CD4-positive, alpha-beta memory T cell (primary cell): ENCODE data around the gene PSMD13. TPM values are rescaled to one million over a fixed set of nuclear protein-coding genes. Genes with fewer than 3 reads are reported as not detected.
"Not testable (repeated sequence)": the region's sequence is repeated elsewhere in the genome, so short reads cannot be mapped to it uniquely, and the experiment has no call there.

Experiments used
- CTCF ChIA-PET: fragments of 350-600 bp; sonication (Branson Sonifier 250); formaldehyde crosslinking; loops from one replicate; lab custom pipeline; 2021; ENCODE audit warnings: inconsistent platforms; ENCODE audit not compliant: partially characterized antibody; lab: Charles Lee
- POLR2A ChIA-PET: fragments of 350-600 bp; sonication (Branson Sonifier 250); formaldehyde crosslinking; loops from one replicate; lab custom pipeline; 2021; ENCODE audit not compliant: partially characterized antibody; lab: Charles Lee
- DNase-seq, 5 donors: peaks; one replicate each; pipeline versions ENCODE4 v3.0.0 to v3.0.0-alpha.2; 2020 to 2022; ENCODE audit warnings: mixed read lengths in 1 of 5
- H3K27ac ChIP-seq: one replicate; pipeline ENCODE4 v1.7.0; 2013; ENCODE audit warnings: low read depth, low read length
- H3K27me3 ChIP-seq: 2 replicates; pipeline ENCODE4 v1.7.0; 2013; ENCODE audit warnings: mild to moderate bottlenecking, low read length, moderate library complexity; ENCODE audit not compliant: insufficient read depth
- H3K36me3 ChIP-seq: 2 replicates; pipeline ENCODE4 v1.7.0; 2013; ENCODE audit warnings: mild to moderate bottlenecking, low read length, moderate library complexity; ENCODE audit not compliant: insufficient read depth
- H3K4me1 ChIP-seq: 2 replicates; pipeline ENCODE4 v1.7.0; 2013; ENCODE audit warnings: mild to moderate bottlenecking, low read length, moderate library complexity; ENCODE audit not compliant: insufficient read depth
- H3K4me3 ChIP-seq, 2 donors: one replicate each; pipeline ENCODE4 v1.7.0; 2013; ENCODE audit warnings: low read length in 2 of 2, mild to moderate bottlenecking in 1 of 2
- H3K9me3 ChIP-seq, 2 donors: one replicate each; pipeline ENCODE4 v1.7.0; 2013; ENCODE audit warnings: low read length in 2 of 2, control low read depth in 1 of 2; ENCODE audit not compliant: control insufficient read depth in 1 of 2
- H3K27ac Mint-ChIP-seq, 7 donors: one replicate each; pipeline ENCODE4 v1.8.0; 2020 to 2021; ENCODE audit warnings: mixed read lengths in 7 of 7, mild to moderate bottlenecking in 6 of 7, inconsistent platforms in 3 of 7, moderate library complexity in 3 of 7
- H3K27me3 Mint-ChIP-seq, 2 donors: one replicate each; pipeline ENCODE4 v1.8.0; 2020 to 2021; ENCODE audit warnings: mixed read lengths in 2 of 2
- H3K36me3 Mint-ChIP-seq, 2 donors: one replicate each; pipeline ENCODE4 v1.8.0; 2020 to 2021; ENCODE audit warnings: mixed read lengths in 2 of 2, inconsistent platforms in 1 of 2, mild to moderate bottlenecking in 1 of 2
- H3K4me1 Mint-ChIP-seq, 4 donors: one replicate each; pipeline ENCODE4 v1.8.0; 2020 to 2021; ENCODE audit warnings: mixed read lengths in 4 of 4, mild to moderate bottlenecking in 1 of 4
- H3K4me3 Mint-ChIP-seq, 8 donors: one replicate each; pipeline ENCODE4 v1.8.0; 2020 to 2021; ENCODE audit warnings: mixed read lengths in 8 of 8, mild to moderate bottlenecking in 7 of 8, moderate library complexity in 6 of 8, inconsistent platforms in 3 of 8
- H3K9me3 Mint-ChIP-seq, 8 donors: one replicate each; pipeline ENCODE4 v1.8.0; 2020 to 2021; ENCODE audit warnings: mixed read lengths in 8 of 8, mild to moderate bottlenecking in 5 of 8, inconsistent platforms in 3 of 8, moderate library complexity in 1 of 8
- intact Hi-C: fragments of 100-400 bp; cut with micrococcal nuclease; formaldehyde crosslinking; loops from one replicate; pipeline ENCODE4 v1.15.1; 2023
- polyA plus RNA-seq, 2 donors: library from polyadenylated mRNA; unstranded; fragments of 300-500 nt; fragmentation: Illumina TruSeq; gene quantifications; one replicate each; pipeline ENCODE4 v1.2.3, GENCODE V29; 2021
- total RNA-seq, 2 experiments: library from RNA; stranded (reverse); gene quantifications; one replicate each; pipeline ENCODE4 v1.2.3, GENCODE V29; 2021

PSMD13 gene
- total and polyA plus RNA-seq, 4 experiments from 2014 or later, result 99.9 to 247 (median 143) TPM

GRCh38 chr11:235180-235579 is 1.6 kb upstream of the PSMD13 start:
- CTCF ChIA-PET, result interaction anchor here (1.1 to 1.4 kb wide), 3 partner anchors 16 to 216 kb away, joined by 3 to 4 read pairs (median 4); no protein-coding TSS in a partner anchor
- Histone ChIP-seq H3K9me3 (no peaks in the 10 kb centered on the region), H3K4me3 (peak overlapping the region in 1 of 2 donors; percentile 61), H3K27me3 (no peaks in the 10 kb centered on the region), H3K36me3 (peaks cover 8% of the 10 kb centered on the region), H3K4me1 (peaks cover 22% of the 10 kb centered on the region), H3K27ac (peak overlapping the region; percentile 100)
- POLR2A ChIA-PET, result interaction anchor here (0.7 to 10.9 kb wide), 8 partner anchors 16 to 207 kb away, joined by 3 to 144 read pairs (median 14); partner anchors contain the start of genes BET1L, NLRP6, PGGHG and RIC8A
- intact Hi-C loops, result loop anchor here (5.0 kb wide), 1 partner anchor 52 kb away; the partner anchor contains the start of gene PGGHG
- H3K27me3 Mint-ChIP-seq, result no peaks in the 10 kb centered on the region
- no peaks in the 10 kb centered on the region for H3K9me3 Mint-ChIP-seq
- H3K27ac Mint-ChIP-seq, result peak overlapping the region; percentile 88 to 97 (median 96)
- H3K36me3 Mint-ChIP-seq, result peaks cover 4 to 33% of the 10 kb centered on the region in 2 donors
- no peak for DNase-seq
- peaks cover 21 to 50% (median 36%) of the 10 kb centered on the region in 4 donors for H3K4me1 Mint-ChIP-seq
- peak overlapping the region; percentile 83 to 99 (median 89) for H3K4me3 Mint-ChIP-seq

- Histone ChIP-seq H3K36me3 (peaks cover 8% of the 10 kb centered on the region), H3K27me3 (no peaks in the 10 kb centered on the region), H3K27ac (peak overlapping the region; percentile 100), H3K9me3 (no peaks in the 10 kb centered on the region), H3K4me3 (peak overlapping the region; percentile 24 to 61), H3K4me1 (peaks cover 22% of the 10 kb centered on the region)
- Mint-ChIP-seq H3K4me3 (peak overlapping the region; percentile 83 to 99 (median 89)), H3K36me3 (peaks cover 7 to 37% of the 10 kb centered on the region in 2 donors), H3K27me3 (no peaks in the 10 kb centered on the region), H3K9me3 (no peaks in the 10 kb centered on the region), H3K4me1 (peaks cover 23 to 54% (median 36%) of the 10 kb centered on the region in 4 donors), H3K27ac (peak overlapping the region; percentile 88 to 97 (median 96))
- intact Hi-C loops, result loop anchor here (5.0 kb wide), 1 partner anchor 52 kb away; the partner anchor contains the start of gene PGGHG
- DNase-seq, result peak in 1 of 5 donors; percentile 93
- ChIA-PET POLR2A (interaction anchor here (0.8 to 10.9 kb wide), 10 partner anchors 15 to 213 kb away, joined by 3 to 144 read pairs (median 10); partner anchors contain the start of genes BET1L, NLRP6, PGGHG and RIC8A), CTCF (interaction anchor here (1.1 to 1.4 kb wide), 3 partner anchors 16 to 215 kb away, joined by 3 to 4 read pairs (median 4); no protein-coding TSS in a partner anchor)
Measured at GRCh38 chr11:235609-235996, 1.2 kb upstream of the PSMD13 start.

GRCh38 chr11:235997-236773 is 591 bp upstream of the PSMD13 start, which contains the start of gene SIRT3:
SIRT3 (minus strand) TSS chr11:236342; CDS start chr11:236328, 14 bp downstream.
- Mint-ChIP-seq H3K27me3 (no peaks in the 10 kb centered on the region), H3K4me3 (peak within 1 kb of the TSS; percentile 98 to 100 (median 99)), H3K9me3 (no peaks in the 10 kb centered on the region), H3K27ac (peak within 1 kb of the TSS; percentile 97 to 100 (median 100)), H3K4me1 (peaks cover 23 to 56% (median 37%) of the 10 kb centered on the region in 4 donors), H3K36me3 (peaks cover 8 to 39% of the 10 kb centered on the region in 2 donors)
- peaks cover 22% of the 10 kb centered on the region for H3K4me1 ChIP-seq
- H3K27me3 ChIP-seq, result no peaks in the 10 kb centered on the region
- POLR2A ChIA-PET, result interaction anchor here (0.8 to 10.9 kb wide), 26 partner anchors 10 to 460 kb away, joined by 3 to 144 read pairs (median 5); partner anchors contain the start of genes BET1L, IFITM5, NLRP6 and PGGHG
- intact Hi-C loops, result loop anchor here (1.0 to 5.0 kb wide), 5 partner anchors 29 to 270 kb away; partner anchors contain the start of genes BET1L, PGGHG and RIC8A
- H3K27ac ChIP-seq, result peak within 1 kb of the TSS; percentile 100
- peak; percentile 87 to 91 (median 89) for DNase-seq
- H3K9me3 ChIP-seq, result no peaks in the 10 kb centered on the region
- peak within 1 kb of the TSS; percentile 96 to 100 for H3K4me3 ChIP-seq
- CTCF ChIA-PET, result interaction anchor here (1.0 to 2.9 kb wide), 5 partner anchors 10 to 212 kb away, joined by 3 to 20 read pairs (median 4); partner anchors contain the start of genes BET1L and RIC8A
- H3K36me3 ChIP-seq, result peaks cover 8% of the 10 kb centered on the region

- POLR2A ChIA-PET, result interaction anchor here (1.5 to 10.9 kb wide), 7 partner anchors 12 to 297 kb away, joined by 5 to 144 read pairs (median 5); partner anchors contain the start of genes BET1L, HRAS, PGGHG and RIC8A
- peaks cover 23% of the 10 kb centered on the region for H3K36me3 ChIP-seq
- Mint-ChIP-seq H3K4me1 (peaks cover 34 to 71% (median 51%) of the 10 kb centered on the region in 4 donors), H3K36me3 (peaks cover 24 to 57% of the 10 kb centered on the region in 2 donors), H3K27ac (peak overlapping the region in 6 of 7 donors; percentile 29 to 100 (median 82)), H3K4me3 (peak overlapping the region in 6 of 8 donors; percentile 1 to 100 (median 58))
- CTCF ChIA-PET, result interaction anchor here (1.0 to 2.9 kb wide), 6 partner anchors 13 to 212 kb away, joined by 3 to 20 read pairs (median 4); partner anchors contain the start of genes BET1L and RIC8A
- H3K9me3 Mint-ChIP-seq, H3K27me3 ChIP-seq, H3K4me3 ChIP-seq, H3K27me3 Mint-ChIP-seq, DNase-seq, H3K9me3 ChIP-seq: not testable (repeated sequence)
- intact Hi-C loops, result loop anchor here (5.0 kb wide), 1 partner anchor 49 kb away; the partner anchor contains the start of gene PGGHG
- peak overlapping the region; percentile 100 for H3K27ac ChIP-seq
- peaks cover 22% of the 10 kb centered on the region for H3K4me1 ChIP-seq
Measured at GRCh38 chr11:238346-238745, 1.6 kb downstream of the PSMD13 start.

- Histone ChIP-seq H3K4me1 (peaks cover 19% of the 10 kb centered on the region), H3K9me3 (no peaks in the 10 kb centered on the region), H3K36me3 (peaks cover 41% of the 10 kb centered on the region), H3K27ac (no peak overlapping the region), H3K27me3 (no peaks in the 10 kb centered on the region), H3K4me3 (no peak overlapping the region)
- H3K27me3 Mint-ChIP-seq, result no peaks in the 10 kb centered on the region
- intact Hi-C loops, result no loop called here
- no peaks in the 10 kb centered on the region for H3K9me3 Mint-ChIP-seq
- H3K4me3 Mint-ChIP-seq, result peak overlapping the region in 1 of 8 donors; percentile 11
- peaks cover 36 to 71% of the 10 kb centered on the region in 2 donors for H3K36me3 Mint-ChIP-seq
- H3K4me1 Mint-ChIP-seq, result peaks cover 32 to 66% (median 46%) of the 10 kb centered on the region in 4 donors
- no peak for DNase-seq
- CTCF ChIA-PET, result interaction anchor here (1.3 to 3.5 kb wide), 2 partner anchors 9 to 11 kb away, joined by 3 to 20 read pairs; no protein-coding TSS in a partner anchor
- POLR2A ChIA-PET, result interaction anchor here (0.7 to 10.9 kb wide), 4 partner anchors 11 to 167 kb away, joined by 3 to 144 read pairs (median 3); partner anchors contain the start of genes BET1L and RIC8A
- peak overlapping the region in 4 of 7 donors; percentile 37 to 97 (median 56) for H3K27ac Mint-ChIP-seq
Measured at GRCh38 chr11:240315-240714, 3.5 kb downstream of the PSMD13 start.

- intact Hi-C loops, result no loop called here
- POLR2A ChIA-PET, result interaction anchor here (0.9 to 10.9 kb wide), 3 partner anchors 9 to 38 kb away, joined by 3 to 144 read pairs (median 3); partner anchors contain the start of genes BET1L and RIC8A
Measured at GRCh38 chr11:241634-242033, 4.9 kb downstream of the PSMD13 start.

More at GRCh38 chr11:241634-242033, 4.9 kb downstream of the PSMD13 start:
- no peaks in the 10 kb centered on the region for H3K9me3 ChIP-seq
- no peaks in the 10 kb centered on the region for H3K27me3 Mint-ChIP-seq
- no peak overlapping the region for H3K4me3 ChIP-seq
- peaks cover 47 to 77% of the 10 kb centered on the region in 2 donors for H3K36me3 Mint-ChIP-seq
- H3K4me1 ChIP-seq, result peaks cover 14% of the 10 kb centered on the region
- peaks cover 28 to 55% (median 41%) of the 10 kb centered on the region in 4 donors for H3K4me1 Mint-ChIP-seq
- CTCF ChIA-PET, result interaction anchor here (3.5 kb wide), 1 partner anchor 10 kb away, joined by 20 read pairs; no protein-coding TSS in a partner anchor
- peak overlapping the region in 1 of 8 donors; percentile 0 for H3K4me3 Mint-ChIP-seq
- H3K27me3 ChIP-seq, result no peaks in the 10 kb centered on the region
- H3K36me3 ChIP-seq, result peaks cover 50% of the 10 kb centered on the region
- H3K27ac ChIP-seq, result no peak overlapping the region
- no peaks in the 10 kb centered on the region for H3K9me3 Mint-ChIP-seq
- peak overlapping the region in 6 of 7 donors; percentile 31 to 77 (median 55) for H3K27ac Mint-ChIP-seq
- no peak for DNase-seq
